A549 (cell line): Measurements from ENCODE around the gene DDX54. TPM values are rescaled to one million over a fixed set of nuclear protein-coding genes. Genes with fewer than 3 reads are reported as not detected.

Experiments
- ATAC-seq, 2 experiments: fragments of 200-7000 bp in 1 of 2; fragments of >200 bp in 1 of 2; cut with Nextera tagmentation in 1 of 2; cut with Tn5 transposase in 1 of 2; 3 replicates each; pipeline versions ENCODE4 v1.8.0 to v1.9.1; 2018 to 2020; ENCODE audit warnings: mild to moderate bottlenecking in 1 of 2, moderate library complexity in 1 of 2
- CTCF ChIA-PET: fragments of 300-600 bp; sonication (Branson Sonifier 250); formaldehyde crosslinking; extraction: SDS; loops from one replicate; lab custom pipeline; 2021; ENCODE audit warnings: antibody characterized with exemption, inconsistent platforms; lab: Yijun Ruan, JAX
- POLR2A ChIA-PET: fragments of 350-600 bp; formaldehyde crosslinking; extraction: SDS; loops from one replicate; lab custom pipeline; 2021; ENCODE audit warnings: antibody characterized with exemption, inconsistent platforms; lab: Yijun Ruan, JAX
- DNase-seq, 2 experiments: peaks; one replicate each; pipeline versions ENCODE4 v3.0.0 to v3.0.0-alpha.2; 2011 to 2016; ENCODE audit warnings: low read depth in 1 of 2, low spot score in 1 of 2
- FAIRE-seq: peaks from 2 replicates; lab custom pipeline; 2011; peaks lifted over from hg19 to GRCh38; lab: Jason Lieb, UNC
- H3K27ac ChIP-seq, 2 experiments: fragments of >200 bp; sonication (Bioruptor Twin); formaldehyde crosslinking; 3 replicates each; pipeline ENCODE4 v1.5.1; 2016 to 2017
- H3K4me1 ChIP-seq: fragments of >200 bp; sonication (Bioruptor Twin); formaldehyde crosslinking; 3 replicates; pipeline ENCODE4 v1.6.1; 2016
- H3K4me2 ChIP-seq: fragments of >200 bp; sonication (Bioruptor Twin); formaldehyde crosslinking; 3 replicates; pipeline ENCODE4 v1.6.1; 2016
- H3K4me3 ChIP-seq: fragments of >200 bp; sonication (Bioruptor Twin); formaldehyde crosslinking; 3 replicates; pipeline ENCODE4 v1.5.1; 2016
- H3K9me3 ChIP-seq: fragments of >200 bp; sonication (Bioruptor Twin); formaldehyde crosslinking; 3 replicates; pipeline ENCODE4 v1.6.1; 2016
- CHD2 ChIP-seq: fragments of 150-350 bp; IDR thresholded peaks from 2 replicates; pipeline ENCODE4 v1.6.1; 2014; ENCODE audit warnings: low read length; ENCODE audit not compliant: partially characterized antibody
- CHD4 ChIP-seq: fragments of 200-600 bp; sonication (generic); IDR thresholded peaks from 2 replicates; pipeline ENCODE4 v1.6.1; 2016; ENCODE audit warnings: antibody characterized with exemption, mild to moderate bottlenecking, borderline replicate concordance
- ELK1 ChIP-seq: fragments of 150-350 bp; IDR thresholded peaks from 2 replicates; pipeline ENCODE4 v1.6.1; 2014; ENCODE audit warnings: low read depth, mild to moderate bottlenecking, low read length
- FOSL2 ChIP-seq, 2 experiments: fragments of 450-650 bp in 1 of 2; fragments of >200 bp in 1 of 2; sonication (Bioruptor Twin) in 1 of 2; formaldehyde crosslinking; IDR thresholded peaks; 2 replicates each; pipeline versions ENCODE4 v1.5.0 to v1.6.1; 2016 to 2020; ENCODE audit warnings: mild to moderate bottlenecking in 1 of 2, moderate library complexity in 1 of 2
- HDAC2 ChIP-seq: fragments of 200-600 bp; sonication (generic); IDR thresholded peaks from 2 replicates; pipeline ENCODE4 v1.6.1; 2016
- HES2 ChIP-seq: fragments of >200 bp; sonication (Bioruptor Twin); formaldehyde crosslinking; IDR thresholded peaks from 2 replicates; pipeline ENCODE4 v1.6.1; 2016
- JUN ChIP-seq, 2 experiments: fragments of >200 bp; sonication (Bioruptor Twin); formaldehyde crosslinking; IDR thresholded peaks; 2 replicates in 1 of 2; 3 replicates in 1 of 2; pipeline ENCODE4 v1.6.1; 2016 to 2017
- KDM5A ChIP-seq: fragments of 200-600 bp; sonication (generic); IDR thresholded peaks from 2 replicates; pipeline ENCODE4 v1.6.1; 2016; ENCODE audit warnings: antibody characterized with exemption, mild to moderate bottlenecking
- MAFK ChIP-seq: fragments of 450-650 bp; IDR thresholded peaks from 2 replicates; pipeline ENCODE4 v1.6.1; 2014; ENCODE audit not compliant: partially characterized antibody
- MYC ChIP-seq: IDR thresholded peaks from 2 replicates; pipeline ENCODE4 v1.6.1; 2012; ENCODE audit warnings: mild to moderate bottlenecking, inconsistent platforms, low read length, improper control_type of control experiment, borderline replicate concordance
- PBX3 ChIP-seq: IDR thresholded peaks from 2 replicates; pipeline ENCODE4 v1.6.1; 2012
- PHF8 ChIP-seq: fragments of 200-600 bp; sonication (generic); IDR thresholded peaks from 2 replicates; pipeline ENCODE4 v1.6.1; 2016; ENCODE audit warnings: low read depth, mild to moderate bottlenecking, antibody characterized with exemption, moderate library complexity, borderline replicate concordance
- POLR2A ChIP-seq: IDR thresholded peaks from 2 replicates; pipeline ENCODE4 v1.6.1; 2012; ENCODE audit warnings: mild to moderate bottlenecking, low read length
- RAD21 ChIP-seq, 2 experiments: fragments of >200 bp in 1 of 2; sonication (Bioruptor Twin) in 1 of 2; formaldehyde crosslinking in 1 of 2; IDR thresholded peaks in 1 of 2; conservative IDR thresholded peaks in 1 of 2; 2 replicates in 1 of 2; 3 replicates in 1 of 2; pipeline ENCODE4 v1.6.1; 2012 to 2018; ENCODE audit warnings: inconsistent platforms in 1 of 2
- RARB ChIP-seq: fragments of 250-450 bp; sonication (Bioruptor Pico); IDR thresholded peaks from 2 replicates; pipeline ENCODE4 v1.8.0; 2021; ENCODE audit warnings: mild to moderate bottlenecking, moderate library complexity
- RCOR1 ChIP-seq: fragments of 150-350 bp; IDR thresholded peaks from 2 replicates; pipeline ENCODE4 v1.6.1; 2014; ENCODE audit warnings: antibody characterized with exemption, low read length, low read depth
- REST ChIP-seq: fragments of 200-600 bp; sonication (generic); IDR thresholded peaks from 2 replicates; pipeline ENCODE4 v1.6.1; 2016; ENCODE audit warnings: antibody characterized with exemption, mild to moderate bottlenecking, moderate library complexity
- RFX5 ChIP-seq: fragments of 450-650 bp; IDR thresholded peaks from 2 replicates; pipeline ENCODE4 v1.7.1; 2014; ENCODE audit warnings: antibody characterized with exemption, mild to moderate bottlenecking, moderate library complexity
- RNF2 ChIP-seq: fragments of 200-600 bp; sonication (generic); IDR thresholded peaks from 2 replicates; pipeline ENCODE4 v1.6.1; 2016; ENCODE audit warnings: low read depth, mild to moderate bottlenecking, antibody characterized with exemption, moderate library complexity, borderline replicate concordance
- SMC3 ChIP-seq: fragments of >200 bp; sonication (Bioruptor Twin); formaldehyde crosslinking; IDR thresholded peaks from 3 replicates; pipeline ENCODE4 v1.6.1; 2018; ENCODE audit warnings: inconsistent platforms
- SREBF2 ChIP-seq: fragments of 450-650 bp; IDR thresholded peaks from 2 replicates; pipeline ENCODE4 v1.6.1; 2014; ENCODE audit warnings: mild to moderate bottlenecking, moderate library complexity
- TP53 ChIP-seq: fragments of 250-450 bp; sonication (Bioruptor Pico); IDR thresholded peaks from 2 replicates; pipeline ENCODE4 v1.5.0; 2021; ENCODE audit warnings: mild to moderate bottlenecking, moderate library complexity
- USF2 ChIP-seq: fragments of 450-650 bp; IDR thresholded peaks from 2 replicates; pipeline ENCODE4 v1.6.1; 2014; ENCODE audit warnings: antibody characterized with exemption
- ZC3H11A ChIP-seq: fragments of 450-650 bp; IDR thresholded peaks from 2 replicates; pipeline ENCODE4 v1.6.1; 2014; ENCODE audit warnings: antibody characterized with exemption, mild to moderate bottlenecking
- ZFP36 ChIP-seq: fragments of 450-650 bp; IDR thresholded peaks from 2 replicates; pipeline ENCODE4 v1.6.1; 2014; ENCODE audit warnings: borderline replicate concordance; ENCODE audit not compliant: partially characterized antibody
- ZSCAN20 ChIP-seq: fragments of 250-450 bp; sonication (Bioruptor Pico); IDR thresholded peaks from 2 replicates; pipeline ENCODE4 v1.8.0; 2022; ENCODE audit warnings: mild to moderate bottlenecking, moderate library complexity
- WGBS: methylation state at CpG from one replicate; pipeline ENCODE4 v1.1.6; 2017; ENCODE audit errors: missing lambda C conversion rate; 5-methylcytosine and 5-hydroxymethylcytosine counted together
- polyA plus RNA-seq, 4 experiments: library from polyadenylated mRNA; depleted of rRNA in 3 of 4; stranded (reverse); fragments of >200 nt; fragmentation: RNase III in 1 of 4; extraction: RNeasy Plus Mini Kit Qiagen cat#74134 plus additional on column Dnase treatment in 1 of 4; gene quantifications; 2 replicates in 3 of 4; 3 replicates in 1 of 4; pipeline ENCODE4 v1.2.3, GENCODE V29; 2011 to 2017

DDX54 gene
- polyA plus RNA-seq, 2 of the 4 experiments (the other 2 are of a cell fraction) = 62.4 to 64.5 TPM

- H3K4me2 ChIP-seq = no peak overlapping the region
- TF ChIP-seq RAD21 (conservative IDR thresholded peaks at IDR 0.05 in 1 of 2, IDR thresholded peaks at IDR 0.05 in 1 of 2) = no peak
- no peak for TF ChIP-seq ZSCAN20 (CRISPR knock-in tag)
- no peak for TF ChIP-seq RARB (CRISPR knock-in tag)
- TF ChIP-seq USF2 = no peak
- TF ChIP-seq PHF8 = no peak
- no peak for TF ChIP-seq SREBF2
- TF ChIP-seq SMC3 = no peak
- no peak for TF ChIP-seq ELK1
- no peak for TF ChIP-seq JUN (IDR thresholded peaks at IDR 0.05)
- no peak for TF ChIP-seq RFX5
- no peak for ATAC-seq
- no peak for FAIRE-seq
- peaks cover 12% of the 10 kb centered on the region for H3K4me1 ChIP-seq
- H3K4me3 ChIP-seq = no peak overlapping the region
- DNase-seq = no peak
- ChIA-PET CTCF (interaction anchor here (0.6 to 4.5 kb wide), 6 partner anchors 9 to 115 kb away, joined by 3 to 31 read pairs (median 8); no protein-coding TSS in a partner anchor), POLR2A (no interaction called here)
- H3K9me3 ChIP-seq = no peaks in the 10 kb centered on the region
- no peak overlapping the region for H3K27ac ChIP-seq
- 97% methylated on average over 10 of the region's 13 CpGs for WGBS
Observed at GRCh38 chr12:113164014-113164413, 21.3 kb downstream of the DDX54 start.

GRCh38 chr12:113163030-113163360, 22.3 kb downstream of the DDX54 start:
- CTCF ChIA-PET = interaction anchor here (0.8 to 4.5 kb wide), 5 partner anchors 9 to 114 kb away, joined by 3 to 25 read pairs (median 4); no protein-coding TSS in a partner anchor
- TF ChIP-seq ZFP36 (no peak), RNF2 (no peak), TP53 (CRISPR knock-in tag) (no peak), HDAC2 (no peak)
- H3K4me2 ChIP-seq = no peak overlapping the region
- FAIRE-seq (no peak), ATAC-seq (no peak), DNase-seq (no peak)
- no peaks in the 10 kb centered on the region for H3K9me3 ChIP-seq
- WGBS = 94% methylated on average over 9 of the region's 12 CpGs
- no peak overlapping the region for H3K4me3 ChIP-seq
- no peak overlapping the region for H3K27ac ChIP-seq
- H3K4me1 ChIP-seq = peaks cover 12% of the 10 kb centered on the region
- POLR2A ChIA-PET = no interaction called here

GRCh38 chr12:113162102-113163029, 22.9 kb downstream of the DDX54 start:
- ChIA-PET CTCF (interaction anchor here (0.8 to 4.5 kb wide), 5 partner anchors 9 to 114 kb away, joined by 3 to 25 read pairs (median 4); no protein-coding TSS in a partner anchor), POLR2A (interaction anchor here (0.6 kb wide), 1 partner anchor 9 kb away, joined by 4 read pairs; no protein-coding TSS in a partner anchor)
- no peak for FAIRE-seq
- Histone ChIP-seq H3K4me2 (no peak overlapping the region), H3K27ac (no peak overlapping the region), H3K4me3 (no peak overlapping the region), H3K4me1 (peaks cover 12% of the 10 kb centered on the region), H3K9me3 (no peaks in the 10 kb centered on the region)
- peak; percentile 7 to 18; a peak in 3 of 6 replicates for ATAC-seq
- no peak for DNase-seq
- WGBS = 79% methylated on average over 20 of the region's 25 CpGs
- TF ChIP-seq HDAC2 (no peak), KDM5A (no peak), ZSCAN20 (CRISPR knock-in tag) (no peak), FOSL2 (IDR thresholded peaks at IDR 0.05) (no peak), FOSL2 (CRISPR knock-in tag; IDR thresholded peaks at IDR 0.05) (no peak), REST (no peak), CHD2 (no peak), RCOR1 (no peak), MYC (no peak), HES2 (no peak), POLR2A (no peak), ZC3H11A (no peak), CHD4 (no peak), MAFK (no peak), RFX5 (no peak), SMC3 (no peak), PBX3 (no peak)
